H1 (cell line): Measurements from ENCODE around the gene BSPH1. TPM values are rescaled to one million over a fixed set of nuclear protein-coding genes. Genes with fewer than 3 reads are reported as not detected.

Experiments
- CTCF ChIA-PET: fragments of 300-600 bp; sonication (Branson Sonifier 250); formaldehyde crosslinking; loops from one replicate; lab custom pipeline; 2021; ENCODE audit not compliant: partially characterized antibody; lab: Charles Lee
- POLR2A ChIA-PET: fragments of 300-600 bp; sonication (Branson Sonifier 250); formaldehyde crosslinking; loops from one replicate; lab custom pipeline; 2021; ENCODE audit warnings: inconsistent platforms; ENCODE audit not compliant: partially characterized antibody; lab: Charles Lee
- DNase-seq, 2 experiments: peaks; one replicate each; pipeline versions ENCODE4 v3.0.0 to v3.0.0-alpha.2; 2010 to 2022; ENCODE audit warnings: low spot score in 2 of 2, low read depth in 1 of 2, mixed read lengths in 1 of 2
- FAIRE-seq: peaks from 2 replicates; lab custom pipeline; 2011; peaks lifted over from hg19 to GRCh38; lab: Jason Lieb, UNC
- H2AFZ ChIP-seq: 2 replicates; pipeline ENCODE4 v1.8.1; 2012; ENCODE audit warnings: low read length, inconsistent platforms
- H2AK5ac ChIP-seq: 2 replicates; pipeline ENCODE4 v1.6.1; 2013; ENCODE audit warnings: low read depth, low read length
- H2BK120ac ChIP-seq: replicated peaks from 2 replicates; pipeline ENCODE3; 2013; ENCODE audit warnings: low read depth, low read length, inconsistent platforms
- H2BK12ac ChIP-seq: 2 replicates; pipeline ENCODE4 v1.6.1; 2013; ENCODE audit warnings: low read depth, low read length
- H2BK15ac ChIP-seq: 2 replicates; pipeline ENCODE4 v1.6.1; 2013; ENCODE audit warnings: low read length
- H2BK20ac ChIP-seq: 2 replicates; pipeline ENCODE4 v1.6.1; 2013; ENCODE audit warnings: low read length
- H2BK5ac ChIP-seq: 2 replicates; pipeline ENCODE4 v1.6.1; 2013; ENCODE audit warnings: low read depth, low read length
- H3K14ac ChIP-seq: 2 replicates; pipeline ENCODE4 v1.6.1; 2013; ENCODE audit warnings: inconsistent platforms; ENCODE audit not compliant: insufficient read length
- H3K18ac ChIP-seq: 2 replicates; pipeline ENCODE4 v1.6.1; 2013; ENCODE audit warnings: low read length; ENCODE audit errors: extremely low read depth
- H3K23ac ChIP-seq: 2 replicates; pipeline ENCODE4 v1.6.1; 2013; ENCODE audit warnings: inconsistent platforms; ENCODE audit not compliant: insufficient read length
- H3K23me2 ChIP-seq: 2 replicates; pipeline ENCODE4 v1.6.1; 2013; ENCODE audit warnings: low read depth, low read length
- H3K27ac ChIP-seq: 2 replicates; pipeline ENCODE4 v1.6.1; 2011; ENCODE audit warnings: low read depth, low read length, inconsistent platforms
- H3K27me3 ChIP-seq, 4 experiments: replicated peaks in 1 of 4; 1 replicate in 1 of 4; 2 replicates in 3 of 4; pipeline versions ENCODE4 v1.6.1 to v1.8.1; 2011 to 2013; ENCODE audit warnings: low read length in 3 of 4, mild to moderate bottlenecking in 3 of 4, inconsistent platforms in 2 of 4, mixed read lengths in 2 of 4, moderate library complexity in 1 of 4; ENCODE audit not compliant: control insufficient read depth in 3 of 4, insufficient read depth in 3 of 4; ENCODE audit errors: extremely low read depth in 1 of 4
- H3K36me3 ChIP-seq, 4 experiments: 2 replicates each; pipeline versions ENCODE4 v1.6.1 to v1.8.1; 2011 to 2013; ENCODE audit warnings: mild to moderate bottlenecking in 4 of 4, low read length in 3 of 4, moderate library complexity in 2 of 4, control low read depth in 1 of 4, inconsistent platforms in 1 of 4; ENCODE audit not compliant: insufficient read depth in 4 of 4, control insufficient read depth in 2 of 4
- H3K4ac ChIP-seq: replicated peaks from 2 replicates; pipeline ENCODE3; 2013; ENCODE audit warnings: low read length, low read depth, mixed read lengths, inconsistent platforms; ENCODE audit not compliant: insufficient read length
- H3K4me1 ChIP-seq, 4 experiments: replicated peaks in 1 of 4; 1 replicate in 1 of 4; 2 replicates in 3 of 4; pipeline versions ENCODE4 v1.6.1 to v1.8.1; 2011 to 2013; ENCODE audit warnings: low read length in 3 of 4, inconsistent platforms in 2 of 4, mixed read lengths in 1 of 4; ENCODE audit not compliant: insufficient read depth in 4 of 4, control insufficient read depth in 3 of 4
- H3K4me2 ChIP-seq, 2 experiments: 2 replicates each; pipeline versions ENCODE4 v1.6.1 to v1.8.1; 2011 to 2013; ENCODE audit warnings: low read depth in 2 of 2, low read length in 2 of 2, control low read depth in 1 of 2, inconsistent platforms in 1 of 2, mild to moderate bottlenecking in 1 of 2; ENCODE audit not compliant: insufficient read depth in 1 of 2
- H3K4me3 ChIP-seq, 4 experiments: fragments of 200-600, 300-600 bp in 1 of 4; sonication (generic), shearing (Covaris generic), sonication (Bioruptor Twin) in 1 of 4; 2 replicates each; pipeline versions ENCODE4 v1.5.1 to v1.8.1; 2011 to 2016; ENCODE audit warnings: low read length in 4 of 4, low read depth in 3 of 4, control low read depth in 2 of 4, inconsistent platforms in 2 of 4, mild to moderate bottlenecking in 2 of 4, mixed read lengths in 1 of 4, moderate library complexity in 1 of 4; ENCODE audit not compliant: insufficient read depth in 2 of 4; ENCODE audit errors: extremely low read depth in 1 of 4
- H3K56ac ChIP-seq: replicated peaks from 2 replicates; pipeline ENCODE3; 2013; ENCODE audit warnings: low read depth, mild to moderate bottlenecking, mixed read lengths, low read length, inconsistent platforms; ENCODE audit not compliant: insufficient read length
- H3K79me1 ChIP-seq: 2 replicates; pipeline ENCODE4 v1.6.1; 2013; ENCODE audit warnings: low read depth, low read length, control low read depth
- H3K79me2 ChIP-seq, 2 experiments: 2 replicates each; pipeline versions ENCODE4 v1.6.1 to v1.8.1; 2012 to 2013; ENCODE audit warnings: low read length in 2 of 2, mild to moderate bottlenecking in 2 of 2, inconsistent platforms in 1 of 2; ENCODE audit not compliant: insufficient read depth in 2 of 2, control insufficient read depth in 1 of 2
- H3K9ac ChIP-seq, 4 experiments: replicated peaks in 1 of 4; 1 replicate in 1 of 4; 2 replicates in 3 of 4; pipeline versions ENCODE4 v1.6.1 to v1.8.1; 2011 to 2013; ENCODE audit warnings: low read depth in 3 of 4, low read length in 3 of 4, control low read depth in 2 of 4, mild to moderate bottlenecking in 2 of 4, moderate library complexity in 2 of 4, inconsistent platforms in 1 of 4; ENCODE audit errors: extremely low read depth in 1 of 4
- H3K9me3 ChIP-seq, 2 experiments: 2 replicates each; pipeline versions ENCODE4 v1.6.1 to v1.8.1; 2012 to 2013; ENCODE audit warnings: mild to moderate bottlenecking in 2 of 2, moderate library complexity in 2 of 2, control low read depth in 1 of 2, inconsistent platforms in 1 of 2, low read depth in 1 of 2, low read length in 1 of 2, mixed read lengths in 1 of 2; ENCODE audit not compliant: insufficient read depth in 2 of 2
- H4K20me1 ChIP-seq, 2 experiments: replicated peaks in 1 of 2; 2 replicates each; pipeline versions ENCODE3 to v1.8.1; 2011 to 2013; ENCODE audit warnings: inconsistent platforms in 2 of 2, low read length in 2 of 2, mild to moderate bottlenecking in 1 of 2; ENCODE audit not compliant: insufficient read depth in 2 of 2, control insufficient read depth in 1 of 2
- H4K5ac ChIP-seq: 2 replicates; pipeline ENCODE4 v1.6.1; 2013; ENCODE audit warnings: low read length, low read depth, mixed read lengths, inconsistent platforms; ENCODE audit not compliant: insufficient read length
- H4K8ac ChIP-seq: 2 replicates; pipeline ENCODE4 v1.8.0; 2013; ENCODE audit warnings: mild to moderate bottlenecking, moderate library complexity, low read length, inconsistent platforms; ENCODE audit not compliant: insufficient read depth; ENCODE audit errors: extremely low read depth
- H4K91ac ChIP-seq: replicated peaks from 2 replicates; pipeline ENCODE3; 2013; ENCODE audit warnings: low read length, mixed read lengths, inconsistent platforms; ENCODE audit not compliant: insufficient read length
- POU5F1 ChIP-seq: IDR thresholded peaks from 2 replicates; pipeline ENCODE4 v1.6.1; 2011; ENCODE audit warnings: low read depth, mild to moderate bottlenecking, low read length, moderate library complexity
- SRF ChIP-seq: IDR thresholded peaks from 2 replicates; pipeline ENCODE4 v1.6.1; 2011; ENCODE audit warnings: mild to moderate bottlenecking, low read depth, low read length, moderate library complexity
- YY1 ChIP-seq: IDR thresholded peaks from 2 replicates; pipeline ENCODE4 v1.6.1; 2011; ENCODE audit warnings: low read depth, mild to moderate bottlenecking, low read length
- WGBS, 2 experiments: shearing (Covaris generic) in 1 of 2; methylation state at CpG; one replicate each; pipeline versions ENCODE4 v1.1.6 to v1.1.7; 2013 to 2015; ENCODE audit warnings: low lambda C conversion rate in 2 of 2, mixed read lengths in 2 of 2, inconsistent platforms in 1 of 2, low coverage in 1 of 2, missing lambda C conversion rate in 1 of 2; ENCODE audit not compliant: insufficient replicate concordance in 2 of 2, insufficient coverage in 1 of 2, insufficient read length in 1 of 2; ENCODE audit errors: extremely low coverage in 1 of 2, missing lambda C conversion rate in 1 of 2; 5-methylcytosine and 5-hydroxymethylcytosine counted together
- polyA plus RNA-seq, 7 experiments: library from polyadenylated mRNA; depleted of rRNA in 3 of 7; stranded (reverse) in 5 of 7; unstranded in 2 of 7; fragments of >200 nt in 5 of 7; fragments of 200-250 nt in 2 of 7; gene quantifications; 1 replicate in 5 of 7; 2 replicates in 1 of 7; 4 replicates in 1 of 7; pipeline versions ENCODE4 v1.2.1 to v1.2.3, GENCODE V29; 2011 to 2013; ENCODE audit warnings: missing spikeins in 2 of 7, mixed read lengths in 2 of 7
- total RNA-seq: library from RNA; stranded (reverse); fragmentation: NEBNext Ultra II Directional; extraction: Animal tissue kit (Norgen Biotek cat#: 25700); gene quantifications from 2 replicates; pipeline ENCODE4 v1.2.1, GENCODE V29; 2021

The BSPH1 gene
- total and polyA plus RNA-seq, 2 of the 8 experiments (the other 6 are each of a cell fraction or from before 2014, with no cell fraction given) = not detected

- no peak overlapping the region for H2BK12ac ChIP-seq
- H3K27ac ChIP-seq = no peak overlapping the region
- H2BK120ac ChIP-seq = no peak overlapping the region
- H3K9ac ChIP-seq = no peak overlapping the region
- no peak overlapping the region for H2BK20ac ChIP-seq
- no peak overlapping the region for H4K91ac ChIP-seq
- H3K56ac ChIP-seq = no peak overlapping the region
- H3K4ac ChIP-seq = no peak overlapping the region
- no peaks in the 10 kb centered on the region for H3K4me1 ChIP-seq
- H4K20me1 ChIP-seq = no peaks in the 10 kb centered on the region
- no peaks in the 10 kb centered on the region for H3K79me2 ChIP-seq
- WGBS, 2 experiments = 75% methylated on average over 10 of the region's 10 CpGs; no CpG with 5 or more reads in 1 of the 2 experiments
- H3K79me1 ChIP-seq = no peaks in the 10 kb centered on the region
- no peak overlapping the region for H3K18ac ChIP-seq
- no peaks in the 10 kb centered on the region for H3K36me3 ChIP-seq
- H4K8ac ChIP-seq = no peak overlapping the region; the same call in 1 of the 2 replicates
- no peak overlapping the region for H2AK5ac ChIP-seq
- CTCF ChIA-PET = no interaction called here
- H2BK15ac ChIP-seq = no peak overlapping the region
- peak overlapping the region; percentile 76; the same call in 1 of the 2 replicates for H2AFZ ChIP-seq
- H4K5ac ChIP-seq = no peak overlapping the region
- no peak overlapping the region for H3K4me2 ChIP-seq
- FAIRE-seq (no peak), DNase-seq (no peak)
- H2BK5ac ChIP-seq = no peak overlapping the region
- no peaks in the 10 kb centered on the region for H3K27me3 ChIP-seq
- H3K9me3 ChIP-seq = no peaks in the 10 kb centered on the region
- no peak overlapping the region for H3K23ac ChIP-seq
- H3K4me3 ChIP-seq = no peak overlapping the region
- H3K23me2 ChIP-seq = peaks cover 2% of the 10 kb centered on the region; the same call in 1 of the 2 replicates
- H3K14ac ChIP-seq = no peak overlapping the region
- POLR2A ChIA-PET = interaction anchor here (0.7 kb wide), 1 partner anchor 155 kb away, joined by 4 read pairs; no protein-coding TSS in a partner anchor
- TF ChIP-seq SRF = no peak
- TF ChIP-seq YY1 = no peak
- no peak for TF ChIP-seq POU5F1
Measured at GRCh38 chr19:47991191-47991808, 670 bp downstream of the BSPH1 start.
